Dermis lymphatic vessel endothelial cell (primary cell): Measurements from ENCODE around the gene SPOCK1. TPM values are rescaled to one million over a fixed set of nuclear protein-coding genes. Genes with fewer than 3 reads are reported as not detected.

Experiments
- total RNA-seq: library from RNA; depleted of rRNA; stranded (reverse); fragments of >200 nt; gene quantifications from 2 replicates; pipeline ENCODE4 v1.2.1, GENCODE V29; 2014

Gene SPOCK1
- 0.33 and 0.52 TPM in 2 replicates for total RNA-seq

GRCh38 chr5:137498736-137499505 is at the start of gene SPOCK1:
SPOCK1 (minus strand) TSS chr5:137499326.

Other genes with a start within 250 kb of the SPOCK1 start
- 29.2 and 48.6 TPM in 2 replicates for gene KLHL3, start 236.8 kb upstream of the SPOCK1 start, total RNA-seq